Tibial artery (tissue), 4 donors: ENCODE results near the gene ELMOD1.

Experiments
- DNase-seq, 2 donors: peaks; one replicate each; pipeline ENCODE4 v3.0.0-alpha.2; 2019
- H3K27ac ChIP-seq, 2 donors: fragments of 200-600 bp; sonication (generic) in 1 of 2; 1 replicate in 1 of 2; 2 replicates in 1 of 2; pipeline ENCODE4 v1.5.1; 2018 to 2019; ENCODE audit warnings: mild to moderate bottlenecking in 1 of 2
- H3K27me3 ChIP-seq, 2 donors: fragments of 200-600 bp; sonication (generic) in 1 of 2; one replicate each; pipeline versions ENCODE4 v1.5.1 to v1.6.0; 2016 to 2019
- H3K36me3 ChIP-seq, 3 donors: fragments of 200-600 bp; sonication (generic) in 2 of 3; one replicate each; pipeline ENCODE4 v1.5.1; 2016 to 2019; ENCODE audit warnings: mild to moderate bottlenecking in 2 of 3
- H3K4me1 ChIP-seq, 4 donors: fragments of 200-600 bp; sonication (generic) in 2 of 4; 1 replicate in 3 of 4; 2 replicates in 1 of 4; pipeline ENCODE4 v1.5.1; 2016 to 2019
- H3K4me3 ChIP-seq, 2 donors: fragments of 200-600 bp; sonication (generic) in 1 of 2; 1 replicate in 1 of 2; 2 replicates in 1 of 2; pipeline ENCODE4 v1.5.1; 2018 to 2019; ENCODE audit warnings: mild to moderate bottlenecking in 2 of 2
- H3K9me3 ChIP-seq, 3 donors: fragments of 200-600 bp; sonication (generic) in 1 of 3; one replicate each; pipeline ENCODE4 v1.5.1; 2016 to 2019
- intact Hi-C: fragments of 100-400 bp; cut with DNase I; formaldehyde crosslinking; loops from one replicate; pipeline ENCODE4 v1.15.0; 2023; ENCODE audit warnings: low total_unique reads
- TF ChIP-seq, protein P1 (sequence below), 2 experiments: fragments of 200-600 bp in 1 of 2; fragments of 450-650 bp in 1 of 2; IDR thresholded peaks; one replicate each; pipeline ENCODE4 v1.5.1; 2017 to 2019; ENCODE audit warnings: antibody characterized with exemption in 2 of 2, mild to moderate bottlenecking in 1 of 2, moderate library complexity in 1 of 2

The ELMOD1 gene

DNA sequence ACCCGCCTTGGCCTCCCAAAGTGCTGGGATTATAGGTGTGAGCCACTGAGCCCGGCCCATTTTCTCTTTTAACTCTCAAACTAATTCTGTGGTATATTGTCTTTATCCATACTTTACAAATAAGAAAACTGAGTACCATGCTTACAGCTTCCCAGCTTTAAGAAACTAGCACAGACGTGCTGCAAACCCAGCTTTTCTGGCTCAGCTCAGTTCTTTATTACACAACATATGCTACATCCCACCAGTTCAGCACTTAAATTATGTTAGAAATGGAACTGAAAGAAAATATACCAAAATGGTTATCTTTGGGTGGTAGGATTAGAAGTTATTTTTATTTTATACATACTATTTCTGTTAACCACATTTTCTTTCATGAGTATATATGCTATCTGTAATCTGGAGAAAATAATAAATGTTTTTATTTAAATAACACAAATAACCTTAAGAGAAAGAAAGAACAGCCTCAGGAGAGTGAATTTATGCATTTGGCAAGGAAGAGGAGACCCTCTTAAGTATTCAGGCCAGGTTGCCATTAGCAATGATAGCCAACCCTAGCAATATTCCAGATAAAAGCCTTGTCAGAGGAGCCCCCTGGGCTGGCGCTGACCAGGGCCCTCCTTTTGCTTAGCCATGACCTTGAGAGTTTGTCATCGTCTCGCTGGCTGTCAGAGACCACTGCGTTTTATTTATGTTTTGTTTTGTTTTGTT, 87.1 kb downstream of the ELMOD1 start:
- H3K4me3 ChIP-seq = no peak overlapping the region
- no peak for DNase-seq
- TF ChIP-seq, protein P1, sequence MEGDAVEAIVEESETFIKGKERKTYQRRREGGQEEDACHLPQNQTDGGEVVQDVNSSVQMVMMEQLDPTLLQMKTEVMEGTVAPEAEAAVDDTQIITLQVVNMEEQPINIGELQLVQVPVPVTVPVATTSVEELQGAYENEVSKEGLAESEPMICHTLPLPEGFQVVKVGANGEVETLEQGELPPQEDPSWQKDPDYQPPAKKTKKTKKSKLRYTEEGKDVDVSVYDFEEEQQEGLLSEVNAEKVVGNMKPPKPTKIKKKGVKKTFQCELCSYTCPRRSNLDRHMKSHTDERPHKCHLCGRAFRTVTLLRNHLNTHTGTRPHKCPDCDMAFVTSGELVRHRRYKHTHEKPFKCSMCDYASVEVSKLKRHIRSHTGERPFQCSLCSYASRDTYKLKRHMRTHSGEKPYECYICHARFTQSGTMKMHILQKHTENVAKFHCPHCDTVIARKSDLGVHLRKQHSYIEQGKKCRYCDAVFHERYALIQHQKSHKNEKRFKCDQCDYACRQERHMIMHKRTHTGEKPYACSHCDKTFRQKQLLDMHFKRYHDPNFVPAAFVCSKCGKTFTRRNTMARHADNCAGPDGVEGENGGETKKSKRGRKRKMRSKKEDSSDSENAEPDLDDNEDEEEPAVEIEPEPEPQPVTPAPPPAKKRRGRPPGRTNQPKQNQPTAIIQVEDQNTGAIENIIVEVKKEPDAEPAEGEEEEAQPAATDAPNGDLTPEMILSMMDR (IDR thresholded peaks at IDR 0.05) = no peak
- no peaks in the 10 kb centered on the region for H3K4me1 ChIP-seq
- intact Hi-C loops = no loop called here
- H3K27me3 ChIP-seq = peaks cover 0 to 7% of the 10 kb centered on the region in 2 donors
- H3K36me3 ChIP-seq = no peaks in the 10 kb centered on the region
- H3K27ac ChIP-seq = no peak overlapping the region
- no peaks in the 10 kb centered on the region for H3K9me3 ChIP-seq

DNA sequence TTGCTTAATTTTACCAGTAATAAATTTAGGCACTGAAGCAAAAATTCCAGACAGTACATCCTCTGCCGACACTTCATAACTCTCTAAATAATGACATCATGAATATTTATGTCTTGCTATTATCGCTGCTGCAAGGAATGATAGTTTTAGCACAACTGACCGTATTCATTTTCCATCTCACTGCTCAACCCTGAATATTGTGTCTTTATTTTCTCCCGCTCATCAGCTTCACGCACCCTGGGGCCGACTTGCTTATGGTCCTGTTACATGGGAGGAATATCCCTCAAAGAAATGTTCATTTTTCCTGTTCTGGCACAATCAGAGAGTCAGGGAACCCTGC, 87.7 kb downstream of the ELMOD1 start:
- no peaks in the 10 kb centered on the region for H3K36me3 ChIP-seq
- H3K9me3 ChIP-seq = no peaks in the 10 kb centered on the region
- no peaks in the 10 kb centered on the region for H3K4me1 ChIP-seq
- intact Hi-C loops = no loop called here
- TF ChIP-seq, protein P1 (IDR thresholded peaks at IDR 0.05) = no peak
- no peak overlapping the region for H3K27ac ChIP-seq
- H3K27me3 ChIP-seq = peaks cover 0 to 7% of the 10 kb centered on the region in 2 donors
- DNase-seq = no peak
- no peak overlapping the region for H3K4me3 ChIP-seq

DNA sequence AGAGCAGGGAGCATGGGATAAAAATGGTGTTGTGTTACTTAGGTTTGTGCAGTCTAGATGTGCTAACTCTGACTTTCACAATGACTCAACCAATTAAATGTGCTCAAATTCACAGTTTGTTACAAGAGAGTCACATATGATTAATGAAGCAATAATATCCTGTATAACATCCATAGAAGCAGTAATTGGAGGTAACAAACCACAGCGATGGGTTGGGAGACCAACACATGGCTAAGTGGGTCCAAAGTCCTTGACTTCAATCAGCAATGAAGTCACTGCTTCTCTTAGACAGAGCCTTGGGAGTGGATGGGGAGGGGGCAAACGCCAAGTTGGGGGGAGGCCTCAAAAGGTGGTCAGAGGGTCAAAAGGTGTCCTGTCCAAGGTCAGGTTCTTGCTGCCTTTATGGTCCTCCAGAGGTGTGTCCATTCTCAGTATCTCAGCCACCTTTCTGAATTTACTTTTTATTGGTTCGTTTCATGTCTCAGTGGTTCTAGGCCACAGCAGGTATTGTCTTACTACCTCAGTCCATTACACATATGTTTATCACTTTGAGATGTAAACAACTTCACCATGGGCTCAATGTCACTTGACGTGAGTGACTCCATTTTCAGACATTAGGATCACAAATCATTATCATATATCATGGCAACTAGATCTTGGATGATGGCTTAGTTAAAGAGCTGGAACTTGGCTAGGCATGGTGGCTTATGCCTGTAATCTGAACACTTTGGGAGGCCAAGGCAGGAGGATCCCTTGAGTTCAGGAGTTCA, 88.5 kb downstream of the ELMOD1 start:
- peaks cover 0 to 7% of the 10 kb centered on the region in 2 donors for H3K27me3 ChIP-seq
- TF ChIP-seq, protein P1 (IDR thresholded peaks at IDR 0.05) = no peak

DNA sequence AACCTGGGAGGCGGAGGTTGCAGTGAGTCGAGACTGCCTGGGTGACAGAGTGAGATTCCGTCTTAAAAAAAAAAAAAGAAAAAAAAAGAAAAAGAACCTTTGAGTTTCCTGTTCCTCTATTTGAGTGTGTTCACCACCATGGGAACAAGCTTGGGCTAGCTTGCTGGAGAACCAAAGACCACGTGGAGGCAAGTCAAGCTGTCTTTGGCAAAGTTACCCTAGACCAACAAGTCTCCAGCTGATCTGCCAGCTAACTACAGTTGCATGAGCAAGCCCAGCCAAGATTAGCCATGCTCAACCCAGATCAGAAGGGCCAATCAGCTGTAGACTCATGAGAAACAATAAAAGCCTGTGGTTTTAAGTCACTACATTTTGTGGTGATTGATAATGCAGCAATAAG, 91.2 kb downstream of the ELMOD1 start:
- H3K4me3 ChIP-seq = no peak overlapping the region
- no peak overlapping the region for H3K27ac ChIP-seq
- TF ChIP-seq, protein P1 (IDR thresholded peaks at IDR 0.05) = no peak

More for the DNA sequence above, 88.5 kb downstream of the ELMOD1 start:
- intact Hi-C loops = no loop called here
- Histone ChIP-seq H3K4me3 (no peak overlapping the region), H3K27ac (no peak overlapping the region), H3K36me3 (no peaks in the 10 kb centered on the region), H3K4me1 (no peaks in the 10 kb centered on the region), H3K9me3 (no peaks in the 10 kb centered on the region)
- DNase-seq = no peak

DNA sequence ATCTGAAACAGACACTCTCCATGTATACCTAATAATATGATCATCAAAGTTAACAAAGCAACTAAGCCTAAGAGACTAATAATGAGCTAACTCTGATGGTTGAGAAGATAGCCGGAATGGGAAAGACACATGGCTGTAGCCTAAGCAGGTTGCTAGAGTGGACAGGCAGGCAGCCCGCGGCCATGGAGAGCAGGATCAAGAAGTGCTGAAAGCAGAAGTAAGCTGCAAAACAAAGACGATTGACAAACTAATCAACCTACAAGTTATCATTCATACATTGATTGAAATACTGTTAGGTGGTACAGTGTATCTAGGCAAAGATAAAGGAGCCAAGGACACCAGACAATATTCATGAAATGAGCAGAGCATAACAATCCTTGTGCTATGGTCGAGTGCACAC, 91.6 kb downstream of the ELMOD1 start:
- TF ChIP-seq, protein P1 (IDR thresholded peaks at IDR 0.05) = no peak
- DNase-seq = no peak
- Histone ChIP-seq H3K4me1 (no peaks in the 10 kb centered on the region), H3K36me3 (no peaks in the 10 kb centered on the region), H3K27ac (no peak overlapping the region), H3K9me3 (no peaks in the 10 kb centered on the region), H3K4me3 (no peak overlapping the region), H3K27me3 (peaks cover 0 to 3% of the 10 kb centered on the region in 2 donors)
- intact Hi-C loops = no loop called here

More for the DNA sequence above, 91.2 kb downstream of the ELMOD1 start:
- intact Hi-C loops = no loop called here
- H3K27me3 ChIP-seq = peaks cover 0 to 3% of the 10 kb centered on the region in 2 donors
- H3K36me3 ChIP-seq = no peaks in the 10 kb centered on the region
- DNase-seq = no peak
- H3K9me3 ChIP-seq = no peaks in the 10 kb centered on the region
- no peaks in the 10 kb centered on the region for H3K4me1 ChIP-seq
